PC-9 (cell line): ENCODE measurements around the gene MAP4. TPM values are rescaled to one million over a fixed set of nuclear protein-coding genes. Genes with fewer than 3 reads are reported as not detected.
A peak's percentile ranks its signal among the peaks of the same experiment; 100 is the strongest.

ENCODE experiments used
- BruUV-seq: library from RNA; stranded (reverse); fragments of 400-500 nt; replicated peaks from 2 replicates; lab custom pipeline; 2021; lab: Mats Ljungman, UMichigan
- CTCF ChIA-PET: fragments of 300-600 bp; sonication (Branson Sonifier 250); formaldehyde crosslinking; loops from one replicate; lab custom pipeline; 2022; ENCODE audit warnings: antibody characterized with exemption; lab: Charles Lee
- POLR2A ChIA-PET: fragments of 300-600 bp; sonication (Branson Sonifier 250); formaldehyde crosslinking; loops from one replicate; lab custom pipeline; 2022; ENCODE audit warnings: antibody characterized with exemption; ENCODE audit not compliant: unreplicated experiment; lab: Charles Lee
- DNase-seq, 2 experiments: peaks; one replicate each; pipeline versions ENCODE4 v3.0.0 to v3.0.0-alpha.2; 2015 to 2022; ENCODE audit warnings: mixed read lengths in 1 of 2
- H2AFZ ChIP-seq: fragments of 200-600 bp; sonication (generic); 2 replicates; pipeline ENCODE4 v1.8.1; 2017; ENCODE audit warnings: antibody characterized with exemption
- H3F3A ChIP-seq: fragments of 200-600 bp; sonication (generic); 2 replicates; pipeline ENCODE4 v1.8.1; 2017; ENCODE audit warnings: antibody characterized with exemption, mild to moderate bottlenecking, low read depth; ENCODE audit not compliant: insufficient read depth
- H3K27ac ChIP-seq: fragments of 200-600 bp; sonication (generic); 2 replicates; pipeline ENCODE4 v1.6.1; 2016; ENCODE audit warnings: mixed run types
- H3K27me3 ChIP-seq: fragments of 200-600 bp; sonication (generic); 2 replicates; pipeline ENCODE4 v1.6.1; 2016; ENCODE audit warnings: low read depth, mixed run types; ENCODE audit not compliant: insufficient read depth
- H3K36me3 ChIP-seq: fragments of 200-600 bp; sonication (generic); 2 replicates; pipeline ENCODE4 v1.6.1; 2016; ENCODE audit warnings: low read depth, mixed run types
- H3K4me1 ChIP-seq: fragments of 200-600 bp; sonication (generic); replicated peaks from 2 replicates; pipeline ENCODE4 v1.6.1; 2016; ENCODE audit warnings: mixed run types; ENCODE audit not compliant: insufficient read depth
- H3K4me2 ChIP-seq: fragments of 200-600 bp; sonication (generic); 2 replicates; pipeline ENCODE4 v1.6.1; 2017; ENCODE audit warnings: mixed run types
- H3K4me3 ChIP-seq: fragments of 200-600 bp; sonication (generic); 2 replicates; pipeline ENCODE4 v1.6.1; 2016; ENCODE audit warnings: mixed run types
- H3K79me2 ChIP-seq: fragments of 200-600 bp; sonication (generic); 2 replicates; pipeline ENCODE4 v1.6.1; 2017; ENCODE audit warnings: low read depth, mixed run types
- H3K9me2 ChIP-seq: fragments of 200-600 bp; sonication (generic); 2 replicates; pipeline ENCODE4 v1.8.1; 2017; ENCODE audit warnings: mild to moderate bottlenecking; ENCODE audit not compliant: insufficient read depth
- H3K9me3 ChIP-seq: fragments of 200-600 bp; sonication (generic); 2 replicates; pipeline ENCODE4 v1.8.1; 2016; ENCODE audit warnings: low read depth; ENCODE audit not compliant: insufficient read depth
- H4K20me1 ChIP-seq: fragments of 200-600 bp; sonication (generic); 2 replicates; pipeline ENCODE4 v1.8.1; 2017; ENCODE audit not compliant: insufficient read depth
- EZH2 ChIP-seq: fragments of 200-600 bp; sonication (generic); IDR thresholded peaks from 2 replicates; pipeline ENCODE4 v1.8.0; 2017; ENCODE audit warnings: antibody characterized with exemption, low read depth
- intact Hi-C: fragments of 100-400 bp; cut with micrococcal nuclease; formaldehyde crosslinking; loops from one replicate; pipeline ENCODE4 v1.10.0; 2022; ENCODE audit not compliant: unreplicated experiment
- total RNA-seq: library from RNA; stranded (reverse); gene quantifications from 2 replicates; pipeline ENCODE4 v1.2.3, GENCODE V29; 2021
- TF ChIP-seq, protein P1 (sequence below): fragments of 200-600 bp; sonication (generic); conservative IDR thresholded peaks from 2 replicates; pipeline ENCODE4 v1.6.1; 2017; ENCODE audit warnings: mixed run types, antibody characterized with exemption, mild to moderate bottlenecking, moderate library complexity

The MAP4 gene
- total RNA-seq, 1 experiment from 2014 or later: 187 TPM

DNA sequence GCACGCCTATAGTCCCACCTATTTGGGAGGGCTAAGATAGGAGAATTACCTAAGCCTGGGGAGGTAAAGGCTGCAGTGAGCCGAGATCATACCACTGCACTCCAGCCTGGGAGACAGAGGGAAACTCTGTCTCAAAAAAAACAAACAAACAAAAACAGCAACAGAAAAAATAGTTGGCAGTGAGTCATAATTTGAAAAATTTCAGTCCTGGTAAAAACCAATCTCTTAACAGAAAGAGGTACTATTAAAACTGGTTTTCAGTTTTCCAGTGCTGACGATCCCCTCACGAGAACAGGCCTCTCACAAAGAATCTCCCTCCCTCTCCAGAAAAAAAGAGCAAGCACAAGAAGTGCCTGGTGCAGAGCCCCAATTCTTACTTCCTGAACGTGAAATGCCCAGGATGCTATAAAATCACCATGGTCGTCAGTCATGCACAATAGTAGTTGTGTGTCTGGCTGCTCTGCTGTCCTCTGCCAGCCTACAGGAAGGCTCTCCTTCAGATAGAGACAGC is 22.8 kb upstream of the MAP4 start:
- Histone ChIP-seq H3K79me2 (peaks cover 43% of the 10 kb centered on the region), H3K4me3 (no peak overlapping the region), H3K4me1 (peaks cover 25% of the 10 kb centered on the region), H3K27me3 (no peaks in the 10 kb centered on the region), H3K36me3 (no peaks in the 10 kb centered on the region), H3K9me2 (no peaks in the 10 kb centered on the region), H4K20me1 (peaks cover 29% of the 10 kb centered on the region; the same call in 1 of the 2 replicates), H3F3A (peaks cover 32% of the 10 kb centered on the region), H3K4me2 (peak overlapping the region; percentile 23; the same call in 1 of the 2 replicates), H3K9me3 (no peaks in the 10 kb centered on the region), H2AFZ (no peak overlapping the region), H3K27ac (no peak overlapping the region)
- TF ChIP-seq EZH2: no peak
- TF ChIP-seq, protein P1, sequence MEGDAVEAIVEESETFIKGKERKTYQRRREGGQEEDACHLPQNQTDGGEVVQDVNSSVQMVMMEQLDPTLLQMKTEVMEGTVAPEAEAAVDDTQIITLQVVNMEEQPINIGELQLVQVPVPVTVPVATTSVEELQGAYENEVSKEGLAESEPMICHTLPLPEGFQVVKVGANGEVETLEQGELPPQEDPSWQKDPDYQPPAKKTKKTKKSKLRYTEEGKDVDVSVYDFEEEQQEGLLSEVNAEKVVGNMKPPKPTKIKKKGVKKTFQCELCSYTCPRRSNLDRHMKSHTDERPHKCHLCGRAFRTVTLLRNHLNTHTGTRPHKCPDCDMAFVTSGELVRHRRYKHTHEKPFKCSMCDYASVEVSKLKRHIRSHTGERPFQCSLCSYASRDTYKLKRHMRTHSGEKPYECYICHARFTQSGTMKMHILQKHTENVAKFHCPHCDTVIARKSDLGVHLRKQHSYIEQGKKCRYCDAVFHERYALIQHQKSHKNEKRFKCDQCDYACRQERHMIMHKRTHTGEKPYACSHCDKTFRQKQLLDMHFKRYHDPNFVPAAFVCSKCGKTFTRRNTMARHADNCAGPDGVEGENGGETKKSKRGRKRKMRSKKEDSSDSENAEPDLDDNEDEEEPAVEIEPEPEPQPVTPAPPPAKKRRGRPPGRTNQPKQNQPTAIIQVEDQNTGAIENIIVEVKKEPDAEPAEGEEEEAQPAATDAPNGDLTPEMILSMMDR: no peak
- no TSS peak for BruUV-seq
- intact Hi-C loops: no loop called here
- no peak for DNase-seq
- POLR2A ChIA-PET: no interaction called here
- CTCF ChIA-PET: no interaction called here

DNA sequence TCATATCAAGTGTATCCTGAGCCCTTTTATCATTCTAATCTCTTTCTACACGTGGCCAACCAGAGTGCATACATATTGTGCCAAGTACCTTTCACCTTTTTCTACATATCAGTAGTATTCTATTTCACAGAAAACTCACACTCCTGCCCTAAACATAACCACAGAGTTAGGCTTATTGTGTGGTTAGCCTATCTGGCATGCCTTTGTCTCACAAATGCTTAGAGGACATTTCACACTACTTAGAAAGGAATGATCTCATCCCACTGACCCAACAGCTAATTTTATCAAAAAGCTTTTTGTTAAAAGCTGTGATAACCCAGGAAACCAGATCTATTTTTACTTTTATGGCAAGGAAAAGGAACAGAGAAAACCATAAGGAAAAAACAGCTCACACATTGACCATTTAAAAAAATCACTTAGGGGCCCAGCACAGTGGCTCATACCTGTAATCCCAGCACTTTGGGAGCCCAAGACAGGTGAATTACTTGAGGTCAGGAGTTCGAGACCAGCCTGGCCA is 17.8 kb upstream of the MAP4 start:
- no peaks in the 10 kb centered on the region for H3K9me2 ChIP-seq
- ChIA-PET POLR2A (interaction anchor here (0.6 to 0.7 kb wide), 2 partner anchors 21 to 400 kb away, joined by 4 to 7 read pairs; no protein-coding TSS in a partner anchor), CTCF (interaction anchor here (0.6 kb wide), 1 partner anchor 558 kb away, joined by 4 read pairs; no protein-coding TSS in a partner anchor)
- H3K27me3 ChIP-seq: no peaks in the 10 kb centered on the region
- H3K4me2 ChIP-seq: peak overlapping the region; percentile 25
- no peaks in the 10 kb centered on the region for H3K36me3 ChIP-seq
- DNase-seq: peak in 1 of 2 experiments; percentile 89
- no peak overlapping the region for H3K4me3 ChIP-seq
- intact Hi-C loops: loop anchor here (5.0 kb wide), 1 partner anchor 53 kb away; no protein-coding TSS in a partner anchor
- peaks cover 30% of the 10 kb centered on the region for H4K20me1 ChIP-seq
- no TSS peak for BruUV-seq
- H3K27ac ChIP-seq: peak overlapping the region; percentile 64
- no peaks in the 10 kb centered on the region for H3K9me3 ChIP-seq
- H3K79me2 ChIP-seq: peaks cover 59% of the 10 kb centered on the region
- H2AFZ ChIP-seq: no peak overlapping the region
- peaks cover 30% of the 10 kb centered on the region for H3F3A ChIP-seq
- TF ChIP-seq EZH2: no peak
- TF ChIP-seq, protein P1: no peak
- peaks cover 24% of the 10 kb centered on the region for H3K4me1 ChIP-seq

GRCh38 chr3:48030188-48030587 is 14.0 kb upstream of the MAP4 start:
- TF ChIP-seq, protein P1: no peak
- H3K4me2 ChIP-seq: no peak overlapping the region
- no peak for DNase-seq
- no peaks in the 10 kb centered on the region for H3K27me3 ChIP-seq
- intact Hi-C loops: loop anchor here (5.0 kb wide), 1 partner anchor 57 kb away; no protein-coding TSS in a partner anchor
- peaks cover 38% of the 10 kb centered on the region for H3K79me2 ChIP-seq
- peaks cover 25% of the 10 kb centered on the region for H3F3A ChIP-seq
- no peaks in the 10 kb centered on the region for H3K9me2 ChIP-seq
- H3K9me3 ChIP-seq: no peaks in the 10 kb centered on the region
- peaks cover 19% of the 10 kb centered on the region for H3K4me1 ChIP-seq
- H3K27ac ChIP-seq: no peak overlapping the region
- CTCF ChIA-PET: no interaction called here
- no peak overlapping the region for H3K4me3 ChIP-seq
- H2AFZ ChIP-seq: no peak overlapping the region
- BruUV-seq: no TSS peak
- POLR2A ChIA-PET: no interaction called here
- peaks cover 21% of the 10 kb centered on the region for H4K20me1 ChIP-seq
- H3K36me3 ChIP-seq: no peaks in the 10 kb centered on the region
